ENCODE data around the gene KCNIP4.

KCNIP4 gene

GRCh38 chr4:21872101-21872500 is 76.5 kb downstream of the KCNIP4 start:
- no peak for TF ChIP-seq CTCF (IDR thresholded peaks at IDR 0.05; ENCODE audit: borderline replicate concordance, control extremely low read depth, extremely low read depth, insufficient read depth, missing control alignments)
- no peak for DNase-seq (ENCODE audit: low spot score)
- in situ Hi-C loops (cut with MboI; ENCODE audit: low sequenced_read_pairs, unreplicated experiment), result no loop called here

- no peak for TF ChIP-seq CTCF (IDR thresholded peaks at IDR 0.05; ENCODE audit: borderline replicate concordance, control extremely low read depth, extremely low read depth, insufficient read depth, missing control alignments)
- no peak for DNase-seq (ENCODE audit: low spot score)
- in situ Hi-C loops (cut with MboI; ENCODE audit: low sequenced_read_pairs, unreplicated experiment), result no loop called here
Measured at GRCh38 chr4:21869978-21870745, 78.4 kb downstream of the KCNIP4 start.

GRCh38 chr4:21864686-21865085 is 83.9 kb downstream of the KCNIP4 start:
- TF ChIP-seq CTCF (IDR thresholded peaks at IDR 0.05; ENCODE audit: borderline replicate concordance, control extremely low read depth, extremely low read depth, insufficient read depth, missing control alignments), result no peak
- in situ Hi-C loops (cut with MboI; ENCODE audit: low sequenced_read_pairs, unreplicated experiment), result no loop called here
- DNase-seq (ENCODE audit: low spot score), result no peak

GRCh38 chr4:21862917-21863316 is 85.7 kb downstream of the KCNIP4 start:
- no peak for TF ChIP-seq CTCF (IDR thresholded peaks at IDR 0.05; ENCODE audit: borderline replicate concordance, control extremely low read depth, extremely low read depth, insufficient read depth, missing control alignments)
- in situ Hi-C loops (cut with MboI; ENCODE audit: low sequenced_read_pairs, unreplicated experiment), result no loop called here
- DNase-seq (ENCODE audit: low spot score), result no peak

GRCh38 chr4:21858971-21859370 is 89.6 kb downstream of the KCNIP4 start:
- no peak for DNase-seq (ENCODE audit: low spot score)
- in situ Hi-C loops (cut with MboI; ENCODE audit: low sequenced_read_pairs, unreplicated experiment), result no loop called here
- TF ChIP-seq CTCF (IDR thresholded peaks at IDR 0.05; ENCODE audit: borderline replicate concordance, control extremely low read depth, extremely low read depth, insufficient read depth, missing control alignments), result no peak

GRCh38 chr4:21856754-21857153 is 91.8 kb downstream of the KCNIP4 start:
- DNase-seq (ENCODE audit: low spot score), result no peak
- in situ Hi-C loops (cut with MboI; ENCODE audit: low sequenced_read_pairs, unreplicated experiment), result no loop called here
- TF ChIP-seq CTCF (IDR thresholded peaks at IDR 0.05; ENCODE audit: borderline replicate concordance, control extremely low read depth, extremely low read depth, insufficient read depth, missing control alignments), result no peak
